Panc1 (cell line): Measurements from ENCODE around the gene CDCP1. TPM values are rescaled to one million over a fixed set of nuclear protein-coding genes. Genes with fewer than 3 reads are reported as not detected.

ENCODE experiments used
- ATAC-seq: fragments of 200-7000 bp; cut with Tn5 transposase; 2 replicates; pipeline ENCODE4 v1.9.1; 2020; ENCODE audit warnings: mild to moderate bottlenecking, moderate library complexity
- BruUV-seq: library from RNA; stranded (reverse); fragments of 400-500 nt; replicated peaks from 2 replicates; lab custom pipeline; 2021; lab: Mats Ljungman, UMichigan
- CTCF ChIA-PET: fragments of 300-600 bp; sonication (Branson Sonifier 250); formaldehyde crosslinking; loops from one replicate; lab custom pipeline; 2022; ENCODE audit warnings: antibody characterized with exemption; lab: Charles Lee
- POLR2A ChIA-PET: fragments of 300-600 bp; sonication (Branson Sonifier 250); formaldehyde crosslinking; loops from one replicate; lab custom pipeline; 2022; ENCODE audit warnings: antibody characterized with exemption; lab: Charles Lee
- DNase-seq: peaks from one replicate; pipeline ENCODE4 v3.0.0-alpha.2; 2010; ENCODE audit warnings: low read depth, low spot score
- H3K27ac ChIP-seq: 2 replicates; pipeline ENCODE4 v1.5.1; 2011; ENCODE audit warnings: mild to moderate bottlenecking, low read length, inconsistent platforms
- H3K27me3 ChIP-seq: fragments of 200-500 bp; sonication (Bioruptor generic); 2 replicates; pipeline ENCODE4 v1.6.0; 2014; ENCODE audit warnings: low read length, inconsistent platforms; ENCODE audit not compliant: control insufficient read depth, insufficient read depth
- H3K36me3 ChIP-seq: fragments of 200-500 bp; sonication (Bioruptor generic); 2 replicates; pipeline ENCODE4 v1.5.1; 2014; ENCODE audit warnings: inconsistent platforms, mild to moderate bottlenecking, low read length, moderate library complexity; ENCODE audit not compliant: control insufficient read depth, insufficient read depth
- H3K4me1 ChIP-seq: 2 replicates; pipeline ENCODE4 v1.5.1; 2011; ENCODE audit warnings: inconsistent platforms, mild to moderate bottlenecking, low read length, moderate library complexity; ENCODE audit not compliant: control insufficient read depth, insufficient read depth
- H3K4me3 ChIP-seq, 2 experiments: 2 replicates each; pipeline ENCODE4 v1.5.1; 2011 to 2012; ENCODE audit warnings: low read depth in 2 of 2, low read length in 2 of 2, mild to moderate bottlenecking in 2 of 2, inconsistent platforms in 1 of 2, moderate library complexity in 1 of 2
- H3K9me3 ChIP-seq: fragments of 200-500 bp; sonication (Bioruptor generic); 2 replicates; pipeline ENCODE4 v1.5.1; 2014; ENCODE audit warnings: low read depth, mild to moderate bottlenecking, inconsistent platforms, low read length, moderate library complexity; ENCODE audit not compliant: control insufficient read depth, insufficient read depth
- CTCF ChIP-seq: fragments of 450-650 bp; IDR thresholded peaks from 2 replicates; pipeline ENCODE4 v1.5.1; 2017; ENCODE audit warnings: mild to moderate bottlenecking
- POLR2AphosphoS5 ChIP-seq: IDR thresholded peaks from 2 replicates; pipeline ENCODE4 v1.6.1; 2012; ENCODE audit warnings: mild to moderate bottlenecking, low read depth, low read length, moderate library complexity
- REST ChIP-seq, 2 experiments: IDR thresholded peaks; 2 replicates each; pipeline ENCODE4 v1.6.1; 2011 to 2012; ENCODE audit warnings: low read depth in 2 of 2, control low read depth in 1 of 2, low read length in 1 of 2, mild to moderate bottlenecking in 1 of 2, moderate library complexity in 1 of 2; ENCODE audit not compliant: insufficient read depth in 1 of 2
- SIN3A ChIP-seq: IDR thresholded peaks from 2 replicates; pipeline ENCODE4 v1.6.1; 2012; ENCODE audit warnings: low read depth, mild to moderate bottlenecking, low read length, moderate library complexity, borderline replicate concordance; ENCODE audit not compliant: insufficient read depth
- TCF7L2 ChIP-seq: IDR thresholded peaks from 2 replicates; pipeline ENCODE4 v1.6.1; 2011; ENCODE audit warnings: mild to moderate bottlenecking, low read depth, low read length, inconsistent platforms
- in situ Hi-C: cut with HindIII; loops from 2 replicates; pipeline ENCODE4 v1.10.0; 2016; ENCODE audit warnings: low sequenced_read_pairs, low pct_unique_long_range_greater_than_20kb
- intact Hi-C: fragments of 100-400 bp; cut with micrococcal nuclease; formaldehyde crosslinking; loops from one replicate; pipeline ENCODE4 v1.10.0; 2022; ENCODE audit not compliant: unreplicated experiment
- total RNA-seq: library from RNA; stranded (reverse); gene quantifications from one replicate; pipeline ENCODE4 v1.2.1, GENCODE V29; 2021; ENCODE audit not compliant: unreplicated experiment

Gene CDCP1
- total RNA-seq, 1 experiment from 2014 or later, result 47.8 TPM

GRCh38 chr3:45180051-45180450, 33.9 kb upstream of the CDCP1 start:
- ATAC-seq (no peak), DNase-seq (no peak)
- TF ChIP-seq TCF7L2, result no peak
- no peak for TF ChIP-seq SIN3A
- no peak for TF ChIP-seq CTCF
- TF ChIP-seq POLR2AphosphoS5, result no peak
- no peak for TF ChIP-seq REST (IDR thresholded peaks at IDR 0.05; ENCODE audit: insufficient read depth in 1 of 2, low read depth in 2 of 2, low read length in 1 of 2)
- H3K27me3 ChIP-seq, result no peaks in the 10 kb centered on the region
- H3K27ac ChIP-seq, result no peak overlapping the region
- in situ Hi-C loops (no loop called here), intact Hi-C loops (no loop called here)
- H3K4me1 ChIP-seq, result peaks cover 10% of the 10 kb centered on the region
- no TSS peak for BruUV-seq
- CTCF ChIA-PET, result no interaction called here
- H3K9me3 ChIP-seq, result no peaks in the 10 kb centered on the region
- POLR2A ChIA-PET, result no interaction called here
- H3K4me3 ChIP-seq, result no peak overlapping the region
- no peaks in the 10 kb centered on the region for H3K36me3 ChIP-seq

GRCh38 chr3:45179163-45179562, 33.0 kb upstream of the CDCP1 start:
- POLR2A ChIA-PET, result no interaction called here
- ATAC-seq, result 0 out of 2 replicates have a peak, but pooled peaks have one; percentile 16

More at GRCh38 chr3:45179163-45179562, 33.0 kb upstream of the CDCP1 start:
- Histone ChIP-seq H3K4me3 (no peak overlapping the region), H3K27me3 (no peaks in the 10 kb centered on the region), H3K4me1 (peaks cover 10% of the 10 kb centered on the region), H3K9me3 (no peaks in the 10 kb centered on the region), H3K36me3 (no peaks in the 10 kb centered on the region), H3K27ac (0 out of 2 replicates have a peak overlapping the region, but pooled peaks have one; percentile 17)
- TF ChIP-seq POLR2AphosphoS5 (no peak), REST (IDR thresholded peaks at IDR 0.05; ENCODE audit: insufficient read depth in 1 of 2, low read depth in 2 of 2, low read length in 1 of 2) (no peak), CTCF (no peak), SIN3A (no peak), TCF7L2 (no peak)
- intact Hi-C loops (no loop called here), in situ Hi-C loops (no loop called here)
- DNase-seq, result no peak
- BruUV-seq, result no TSS peak
- CTCF ChIA-PET, result no interaction called here
